ENCODE measurements around the gene PHF14. TPM values are rescaled to one million over a fixed set of nuclear protein-coding genes. Genes with fewer than 3 reads are reported as not detected.
"Not testable (repeated sequence)": the region's sequence is repeated elsewhere in the genome, so short reads cannot be mapped to it uniquely, and the experiment has no call there.

The PHF14 gene
- 90.0 and 109 TPM in 2 replicates for total RNA-seq (2014; rRNA removed; shearing (Covaris generic))

GRCh38 chr7:10973061-10973941 lies at the start of gene PHF14:
TSS of gene PHF14 (plus strand) at chr7:10973872. CDS start at chr7:10974324, 452 bp downstream.
- H3K4me1 ChIP-seq, result peaks cover 14% of the 10 kb centered on the region
- H3K4me3 ChIP-seq, result peak within 1 kb of the TSS; percentile 79
- H3K9me3 ChIP-seq (replicated peaks), result peaks cover 4% of the 10 kb centered on the region; the same call in 1 of the 2 replicates
- DNase-seq, result peak; percentile 98 to 99
- H3K27me3 ChIP-seq, result no peaks in the 10 kb centered on the region
- H3K27ac ChIP-seq, result peak within 1 kb of the TSS; percentile 96
- peaks cover 30% of the 10 kb centered on the region for H3K36me3 ChIP-seq

GRCh38 chr7:10924370-10924769 lies 49.3 kb upstream of the PHF14 start:
- Histone ChIP-seq H3K27ac (no peak overlapping the region), H3K36me3 (no peaks in the 10 kb centered on the region), H3K27me3 (no peaks in the 10 kb centered on the region), H3K9me3 (replicated peaks) (no peaks in the 10 kb centered on the region; the same call in 1 of the 2 replicates), H3K4me1 (no peaks in the 10 kb centered on the region), H3K4me3 (no peak overlapping the region)
- no peak for DNase-seq

GRCh38 chr7:10928203-10928602 lies 45.5 kb upstream of the PHF14 start:
- H3K27ac ChIP-seq; H3K4me3 ChIP-seq; DNase-seq; H3K27me3 ChIP-seq; H3K9me3 ChIP-seq (replicated peaks); H3K4me1 ChIP-seq: not testable (repeated sequence)
- peaks cover 11% of the 10 kb centered on the region; the same call in 1 of the 2 replicates for H3K36me3 ChIP-seq

- Histone ChIP-seq H3K4me3 (no peak overlapping the region), H3K4me1 (no peaks in the 10 kb centered on the region), H3K36me3 (peaks cover 32% of the 10 kb centered on the region), H3K9me3 (replicated peaks) (no peaks in the 10 kb centered on the region), H3K27me3 (no peaks in the 10 kb centered on the region), H3K27ac (no peak overlapping the region)
- DNase-seq, result no peak
These were observed 43.1 kb upstream of the PHF14 start for GRCh38 chr7:10930551-10930950.

DNA sequence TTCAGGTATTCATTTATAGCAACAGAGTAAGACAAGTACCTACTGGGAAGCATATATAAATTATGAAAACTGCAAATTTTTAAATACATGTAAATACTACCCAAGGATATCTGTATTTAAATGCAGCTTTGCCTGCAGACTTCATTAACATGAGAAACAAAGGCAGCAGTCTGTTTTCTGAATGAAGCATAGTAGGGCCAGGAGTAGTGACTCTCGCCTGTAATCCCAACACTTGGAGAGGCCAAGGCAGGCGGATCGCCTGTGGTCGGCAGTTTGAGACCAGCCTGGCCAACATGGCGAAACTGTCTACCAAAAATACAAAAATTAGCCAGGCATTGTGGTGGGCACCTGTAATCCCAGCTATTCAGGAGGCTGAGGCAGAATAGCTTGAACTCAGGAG lies 42.5 kb upstream of the PHF14 start:
- Histone ChIP-seq H3K27ac (no peak overlapping the region), H3K4me3 (no peak overlapping the region), H3K27me3 (no peaks in the 10 kb centered on the region), H3K4me1 (no peaks in the 10 kb centered on the region), H3K9me3 (replicated peaks) (no peaks in the 10 kb centered on the region), H3K36me3 (peaks cover 38% of the 10 kb centered on the region)
- no peak for DNase-seq

DNA sequence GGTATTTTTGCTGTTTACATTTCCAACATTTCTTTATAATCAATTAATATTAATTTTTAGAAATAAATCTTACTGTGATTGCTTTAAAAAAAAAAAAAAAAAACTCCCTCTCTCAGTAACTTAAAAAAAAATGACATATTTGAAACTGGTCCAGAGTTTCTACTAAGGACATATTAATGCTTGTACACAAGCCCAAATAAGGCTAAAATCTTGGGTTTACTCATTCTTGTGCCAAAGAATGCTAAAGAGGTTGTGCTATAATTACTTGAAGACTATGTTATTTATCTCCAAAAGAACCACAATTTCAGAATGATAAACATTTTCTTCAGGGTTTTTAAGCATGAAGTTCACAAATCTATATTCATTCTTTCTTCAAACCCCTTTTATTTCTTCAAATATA lies 39.4 kb upstream of the PHF14 start:
- DNase-seq, result no peak
- no peaks in the 10 kb centered on the region for H3K27me3 ChIP-seq
- H3K4me3 ChIP-seq, result no peak overlapping the region
- peaks cover 5% of the 10 kb centered on the region; the same call in 1 of the 2 replicates for H3K4me1 ChIP-seq
- H3K36me3 ChIP-seq, result peaks cover 62% of the 10 kb centered on the region
- no peaks in the 10 kb centered on the region for H3K9me3 ChIP-seq (replicated peaks)
- H3K27ac ChIP-seq, result no peak overlapping the region

DNA sequence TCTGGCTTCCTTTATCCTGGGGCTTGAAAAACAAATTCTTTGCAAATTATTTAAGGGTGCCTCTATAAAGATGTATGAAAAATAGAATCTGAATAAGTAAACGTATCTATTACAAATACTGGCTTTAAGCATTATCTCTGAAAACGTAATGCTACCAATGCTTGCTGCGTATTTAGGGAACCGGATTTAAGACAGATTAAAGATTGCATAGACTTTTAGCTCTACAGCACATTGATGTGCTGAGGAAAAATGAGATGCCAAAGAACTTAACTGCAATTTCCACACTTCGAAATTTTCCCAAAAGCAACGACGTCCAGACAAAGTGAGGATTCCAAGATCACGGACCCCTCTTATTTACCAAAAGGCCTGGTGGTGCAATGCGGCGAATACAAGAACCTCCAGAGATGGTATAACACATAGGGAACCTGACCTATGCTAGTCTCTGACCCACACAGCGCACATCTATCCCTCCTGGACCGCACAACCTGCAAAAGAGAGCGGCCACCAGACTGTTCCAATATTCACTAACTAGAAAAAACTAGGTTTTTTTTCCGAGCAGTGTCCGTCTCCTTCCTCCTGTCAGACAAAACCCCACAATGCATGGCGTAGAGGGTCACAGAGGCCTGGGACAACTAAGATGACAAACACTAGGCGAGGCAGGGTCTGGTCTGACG lies 34.3 kb upstream of the PHF14 start:
- Histone ChIP-seq H3K4me3 (peak overlapping the region; percentile 75), H3K36me3 (peaks cover 39% of the 10 kb centered on the region), H3K27me3 (no peaks in the 10 kb centered on the region), H3K27ac (peak overlapping the region; percentile 98), H3K9me3 (replicated peaks) (no peaks in the 10 kb centered on the region), H3K4me1 (peaks cover 11% of the 10 kb centered on the region; the same call in 1 of the 2 replicates)
- no peak for DNase-seq

- no peaks in the 10 kb centered on the region for H3K9me3 ChIP-seq (replicated peaks)
These were observed 33.6 kb upstream of the PHF14 start for GRCh38 chr7:10939911-10940703.

GRCh38 chr7:10940704-10941355 lies 32.8 kb upstream of the PHF14 start:
- Histone ChIP-seq H3K4me1 (peaks cover 11% of the 10 kb centered on the region; the same call in 1 of the 2 replicates), H3K36me3 (peaks cover 28% of the 10 kb centered on the region), H3K27me3 (no peaks in the 10 kb centered on the region), H3K27ac (peak overlapping the region; percentile 98), H3K9me3 (replicated peaks) (no peaks in the 10 kb centered on the region), H3K4me3 (peak overlapping the region; percentile 75)
- peak in 1 of 2 experiments; percentile 8 for DNase-seq

More at GRCh38 chr7:10939911-10940703, 33.6 kb upstream of the PHF14 start:
- H3K4me3 ChIP-seq, result peak overlapping the region; percentile 75
- peak overlapping the region; percentile 98 for H3K27ac ChIP-seq
- H3K4me1 ChIP-seq, result peaks cover 11% of the 10 kb centered on the region; the same call in 1 of the 2 replicates
- no peaks in the 10 kb centered on the region for H3K27me3 ChIP-seq
- H3K36me3 ChIP-seq, result peaks cover 35% of the 10 kb centered on the region
- peak; percentile 96 to 97 for DNase-seq

GRCh38 chr7:10950494-10950893 lies 23.2 kb upstream of the PHF14 start:
- Histone ChIP-seq H3K36me3 (no peaks in the 10 kb centered on the region), H3K4me1 (no peaks in the 10 kb centered on the region), H3K27ac (no peak overlapping the region), H3K27me3 (no peaks in the 10 kb centered on the region), H3K4me3 (no peak overlapping the region), H3K9me3 (replicated peaks) (no peaks in the 10 kb centered on the region)
- DNase-seq, result no peak

GRCh38 chr7:10950974-10951578 lies 22.6 kb upstream of the PHF14 start:
- not testable (repeated sequence) for H3K4me1 ChIP-seq; DNase-seq; H3K36me3 ChIP-seq; H3K27me3 ChIP-seq; H3K27ac ChIP-seq; H3K9me3 ChIP-seq (replicated peaks); H3K4me3 ChIP-seq

- Histone ChIP-seq H3K4me1 (no peaks in the 10 kb centered on the region), H3K27ac (no peak overlapping the region)
- no peak for DNase-seq
These were observed 21.1 kb upstream of the PHF14 start for GRCh38 chr7:10952588-10952987.

GRCh38 chr7:10953078-10953750 lies 20.5 kb upstream of the PHF14 start:
- H3K9me3 ChIP-seq (replicated peaks); H3K27ac ChIP-seq; H3K4me3 ChIP-seq; H3K27me3 ChIP-seq; DNase-seq; H3K36me3 ChIP-seq; H3K4me1 ChIP-seq: not testable (repeated sequence)

More at GRCh38 chr7:10952588-10952987, 21.1 kb upstream of the PHF14 start:
- Histone ChIP-seq H3K9me3 (replicated peaks) (no peaks in the 10 kb centered on the region), H3K36me3 (no peaks in the 10 kb centered on the region), H3K27me3 (no peaks in the 10 kb centered on the region), H3K4me3 (no peak overlapping the region)
